CD4-positive, alpha-beta T cell (primary cell): ENCODE data around the gene DIO1. TPM values are rescaled to one million over a fixed set of nuclear protein-coding genes. Genes with fewer than 3 reads are reported as not detected.

Experiments used
- ATAC-seq: fragments of 200-7000 bp; cut with Tn5 transposase; one replicate; pipeline ENCODE4 v1.10.0; 2022; ENCODE audit warnings: mild to moderate bottlenecking; ENCODE audit not compliant: poor library complexity
- CTCF ChIA-PET: fragments of 350-600 bp; sonication (Branson Sonifier 250); formaldehyde crosslinking; loops from one replicate; lab custom pipeline; 2021; ENCODE audit warnings: antibody characterized with exemption, inconsistent platforms; lab: Charles Lee
- POLR2A ChIA-PET: fragments of 350-600 bp; sonication (Branson Sonifier 250); formaldehyde crosslinking; loops from one replicate; lab custom pipeline; 2021; ENCODE audit warnings: antibody characterized with exemption, inconsistent platforms; lab: Charles Lee
- DNase-seq, 14 experiments: peaks; one replicate each; pipeline ENCODE4 v3.0.0-alpha.2; 2013 to 2020; ENCODE audit warnings: mixed read lengths in 2 of 14
- H3K27ac ChIP-seq, 2 donors: one replicate each; pipeline versions ENCODE4 v1.5.1 to v1.7.0; 2013; ENCODE audit warnings: low read length in 2 of 2, low read depth in 1 of 2, mild to moderate bottlenecking in 1 of 2
- H3K27me3 ChIP-seq, 2 experiments: 1 replicate in 1 of 2; 2 replicates in 1 of 2; pipeline versions ENCODE4 v1.6.1 to v1.7.0; 2013; ENCODE audit warnings: low read length in 2 of 2, control low read depth in 1 of 2, mild to moderate bottlenecking in 1 of 2, moderate library complexity in 1 of 2; ENCODE audit not compliant: insufficient read depth in 2 of 2, control insufficient read depth in 1 of 2
- H3K36me3 ChIP-seq: one replicate; pipeline ENCODE4 v1.6.1; 2013; ENCODE audit warnings: low read length, control low read depth; ENCODE audit not compliant: insufficient read depth
- H3K4me1 ChIP-seq: one replicate; pipeline ENCODE4 v1.6.1; 2013; ENCODE audit warnings: low read length, control low read depth; ENCODE audit not compliant: insufficient read depth
- H3K4me3 ChIP-seq: one replicate; pipeline ENCODE4 v1.5.1; 2013; ENCODE audit warnings: mild to moderate bottlenecking, low read length, moderate library complexity
- H3K9me3 ChIP-seq, 2 experiments: 1 replicate in 1 of 2; 2 replicates in 1 of 2; pipeline versions ENCODE4 v1.6.1 to v1.7.0; 2013; ENCODE audit warnings: low read length in 2 of 2, mild to moderate bottlenecking in 2 of 2, control low read depth in 1 of 2, moderate library complexity in 1 of 2; ENCODE audit not compliant: control insufficient read depth in 1 of 2, insufficient read depth in 1 of 2
- H3K27ac Mint-ChIP-seq: one replicate; pipeline ENCODE4 v1.8.0; 2020; ENCODE audit warnings: mixed read lengths
- H3K27me3 Mint-ChIP-seq: one replicate; pipeline ENCODE4 v1.8.0; 2021; ENCODE audit warnings: mixed read lengths
- H3K36me3 Mint-ChIP-seq: one replicate; pipeline ENCODE4 v1.8.0; 2021; ENCODE audit warnings: low read depth, mixed read lengths
- H3K4me1 Mint-ChIP-seq: one replicate; pipeline ENCODE4 v1.8.0; 2021; ENCODE audit warnings: low read depth, mixed read lengths
- H3K4me3 Mint-ChIP-seq: one replicate; pipeline ENCODE4 v1.8.0; 2020; ENCODE audit warnings: mild to moderate bottlenecking, mixed read lengths
- H3K9me3 Mint-ChIP-seq: one replicate; pipeline ENCODE4 v1.8.0; 2020; ENCODE audit warnings: mixed read lengths
- intact Hi-C, 2 experiments: fragments of 100-400 bp; cut with DNase I in 1 of 2; cut with micrococcal nuclease in 1 of 2; formaldehyde crosslinking; loops; one replicate each; pipeline versions ENCODE4 v1.15.1 to v1.9.0; 2023 to 2025; cut with DNase I, micrococcal nuclease
- total RNA-seq, 174 experiments: library from RNA in 2 of 174; stranded (reverse) in 2 of 174; gene quantifications; one replicate each; pipeline ENCODE4 v1.2.3 and lab custom pipeline; 2021 to 2026
- TF ChIP-seq, protein P1 (sequence below): fragments of 200-600 bp; IDR thresholded peaks from one replicate; pipeline ENCODE4 v1.8.0; 2022; ENCODE audit warnings: antibody characterized with exemption, mild to moderate bottlenecking

Gene DIO1
- total RNA-seq, 2 experiments from 2014 or later: not detected

DNA sequence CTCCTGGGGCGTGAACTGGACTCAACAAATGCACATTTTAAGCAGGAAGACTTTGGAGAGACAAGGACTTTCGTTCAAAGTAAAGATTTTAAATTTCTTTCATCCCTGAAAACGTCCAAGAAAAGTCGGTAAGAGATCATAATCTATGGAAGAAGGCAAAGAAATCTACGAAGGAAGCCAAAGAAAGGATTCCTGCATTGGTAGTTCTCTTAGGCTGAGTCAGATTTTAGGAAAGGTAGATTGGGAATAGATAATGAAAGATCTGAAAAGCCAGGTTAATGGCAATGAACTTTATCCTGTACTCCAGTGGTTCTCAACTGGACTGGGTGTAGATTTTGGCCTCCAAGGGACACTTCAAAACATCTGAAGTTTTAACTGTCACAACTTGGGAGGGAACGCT lies 49.1 kb downstream of the DIO1 start:
- intact Hi-C loops: loop anchor here in 1 of 2 experiments (10.0 kb wide), 3 partner anchors 772 to 1888 kb away; partner anchors contain the start of genes BTF3L4, CC2D1B, TTC4 and TXNDC12
- Mint-ChIP-seq H3K4me1 (peaks cover 60% of the 10 kb centered on the region), H3K27ac (no peak overlapping the region), H3K36me3 (peaks cover 22% of the 10 kb centered on the region), H3K9me3 (no peaks in the 10 kb centered on the region), H3K4me3 (peak overlapping the region; percentile 83), H3K27me3 (no peaks in the 10 kb centered on the region)
- POLR2A ChIA-PET: no interaction called here
- Histone ChIP-seq H3K4me1 (peaks cover 28% of the 10 kb centered on the region), H3K27me3 (no peaks in the 10 kb centered on the region), H3K9me3 (no peaks in the 10 kb centered on the region), H3K36me3 (peaks cover 14% of the 10 kb centered on the region), H3K4me3 (no peak overlapping the region), H3K27ac (no peak overlapping the region)
- TF ChIP-seq, protein P1, sequence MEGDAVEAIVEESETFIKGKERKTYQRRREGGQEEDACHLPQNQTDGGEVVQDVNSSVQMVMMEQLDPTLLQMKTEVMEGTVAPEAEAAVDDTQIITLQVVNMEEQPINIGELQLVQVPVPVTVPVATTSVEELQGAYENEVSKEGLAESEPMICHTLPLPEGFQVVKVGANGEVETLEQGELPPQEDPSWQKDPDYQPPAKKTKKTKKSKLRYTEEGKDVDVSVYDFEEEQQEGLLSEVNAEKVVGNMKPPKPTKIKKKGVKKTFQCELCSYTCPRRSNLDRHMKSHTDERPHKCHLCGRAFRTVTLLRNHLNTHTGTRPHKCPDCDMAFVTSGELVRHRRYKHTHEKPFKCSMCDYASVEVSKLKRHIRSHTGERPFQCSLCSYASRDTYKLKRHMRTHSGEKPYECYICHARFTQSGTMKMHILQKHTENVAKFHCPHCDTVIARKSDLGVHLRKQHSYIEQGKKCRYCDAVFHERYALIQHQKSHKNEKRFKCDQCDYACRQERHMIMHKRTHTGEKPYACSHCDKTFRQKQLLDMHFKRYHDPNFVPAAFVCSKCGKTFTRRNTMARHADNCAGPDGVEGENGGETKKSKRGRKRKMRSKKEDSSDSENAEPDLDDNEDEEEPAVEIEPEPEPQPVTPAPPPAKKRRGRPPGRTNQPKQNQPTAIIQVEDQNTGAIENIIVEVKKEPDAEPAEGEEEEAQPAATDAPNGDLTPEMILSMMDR: no peak
- DNase-seq (no peak), ATAC-seq (no peak)
- CTCF ChIA-PET: no interaction called here

DNA sequence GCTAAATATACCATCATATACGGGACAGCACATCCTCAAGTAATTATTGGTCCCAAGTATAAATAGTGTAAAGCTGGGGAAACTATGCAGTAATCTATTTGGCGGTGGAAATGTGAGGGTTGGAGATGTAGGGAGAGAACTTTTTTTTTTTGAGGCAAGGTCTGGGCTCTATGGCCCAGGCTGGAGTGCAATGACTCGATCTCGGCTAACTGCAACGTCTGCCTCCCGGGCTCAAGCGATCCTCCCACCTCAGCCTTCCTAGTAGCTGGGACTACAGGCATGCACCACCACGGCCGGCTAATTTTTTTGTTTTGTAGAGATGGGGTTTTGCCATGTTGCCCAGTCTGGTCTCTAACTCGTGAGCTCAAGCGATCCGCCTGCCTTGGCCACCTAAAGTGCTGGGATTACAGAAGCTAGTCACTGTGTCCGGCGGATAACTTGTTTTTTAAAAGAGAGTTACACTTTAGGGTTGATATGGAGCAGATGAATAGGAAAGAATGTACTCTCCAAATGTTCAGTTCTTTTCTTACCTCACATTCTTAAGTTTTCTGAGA lies 49.6 kb downstream of the DIO1 start:
- POLR2A ChIA-PET: no interaction called here
- H3K4me3 ChIP-seq: no peak overlapping the region
- peaks cover 9% of the 10 kb centered on the region for H3K36me3 ChIP-seq
- intact Hi-C loops: loop anchor here (2.0 to 10.0 kb wide), 4 partner anchors 109 to 1889 kb away; partner anchors contain the start of genes BTF3L4 (in 1 of the 2), CC2D1B (in 1 of the 2), TCEANC2 (in 1 of the 2) and TMEM59 (in 1 of the 2)
- TF ChIP-seq, protein P1: no peak
- H3K4me1 ChIP-seq: peaks cover 28% of the 10 kb centered on the region
- no peaks in the 10 kb centered on the region for H3K9me3 ChIP-seq
- no peaks in the 10 kb centered on the region for H3K27me3 ChIP-seq
- DNase-seq (no peak), ATAC-seq (no peak)
- Mint-ChIP-seq H3K27ac (peak overlapping the region; percentile 62), H3K9me3 (no peaks in the 10 kb centered on the region), H3K36me3 (peaks cover 17% of the 10 kb centered on the region), H3K4me1 (peaks cover 62% of the 10 kb centered on the region), H3K27me3 (no peaks in the 10 kb centered on the region), H3K4me3 (peak overlapping the region; percentile 83)
- CTCF ChIA-PET: interaction anchor here (0.6 to 2.6 kb wide), 2 partner anchors 16 to 93 kb away, joined by 3 to 19 read pairs; no protein-coding TSS in a partner anchor
- H3K27ac ChIP-seq: no peak overlapping the region

DNA sequence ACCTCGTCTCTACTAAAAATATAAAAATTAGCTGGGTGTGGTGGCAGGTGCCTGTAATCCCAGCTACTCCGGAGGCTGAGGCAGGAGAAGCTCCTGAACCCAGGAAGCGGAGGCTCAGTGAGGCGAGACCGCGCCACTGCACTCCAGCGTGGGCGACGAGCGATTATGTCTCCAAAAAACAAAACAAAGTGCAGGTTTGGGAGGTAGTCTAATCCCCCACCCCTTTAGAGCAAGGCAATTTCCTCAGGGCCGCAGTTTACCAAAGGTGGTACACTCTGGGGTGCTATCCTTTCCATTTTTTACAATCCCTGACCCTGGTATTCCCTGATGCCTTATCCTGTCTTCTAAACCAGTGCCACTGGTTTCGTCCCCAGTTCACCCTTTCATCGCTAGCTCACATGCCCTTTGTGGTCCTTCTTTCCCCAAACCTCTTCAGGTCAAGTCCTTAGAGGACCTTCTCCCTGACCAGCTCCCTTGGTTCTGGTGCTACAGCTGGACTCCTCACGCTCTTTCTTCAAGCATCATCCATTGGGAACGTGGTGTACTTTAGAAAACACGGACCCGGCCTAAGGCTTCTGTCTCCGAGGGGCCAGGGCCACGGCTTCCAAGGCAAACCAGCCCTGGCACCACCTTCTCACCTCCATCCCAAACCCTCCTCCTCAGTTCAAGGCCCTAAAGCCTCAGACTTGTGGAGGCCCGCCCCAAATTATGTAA lies 50.6 kb downstream of the DIO1 start:
- DNase-seq (peak in 1 of 14 experiments; percentile 21), ATAC-seq (no peak)
- H3K9me3 ChIP-seq: no peaks in the 10 kb centered on the region
- Mint-ChIP-seq H3K36me3 (peaks cover 10% of the 10 kb centered on the region), H3K4me3 (peak overlapping the region; percentile 99), H3K27ac (peak overlapping the region; percentile 91), H3K9me3 (no peaks in the 10 kb centered on the region), H3K27me3 (no peaks in the 10 kb centered on the region), H3K4me1 (peaks cover 61% of the 10 kb centered on the region)
- peak overlapping the region; percentile 89 for H3K4me3 ChIP-seq
- ChIA-PET CTCF (interaction anchor here (0.6 to 2.6 kb wide), 6 partner anchors 15 to 545 kb away, joined by 3 to 19 read pairs (median 4); no protein-coding TSS in a partner anchor), POLR2A (interaction anchor here (0.6 to 2.9 kb wide), 19 partner anchors 9 to 1540 kb away, joined by 3 to 54 read pairs (median 5); partner anchors contain the start of genes DIO1, NDC1, ORC1 and PRPF38A)
- H3K27ac ChIP-seq: peak overlapping the region; percentile 55 to 80
- H3K4me1 ChIP-seq: peaks cover 28% of the 10 kb centered on the region
- H3K36me3 ChIP-seq: peaks cover 4% of the 10 kb centered on the region
- TF ChIP-seq, protein P1: no peak
- no peaks in the 10 kb centered on the region for H3K27me3 ChIP-seq
- intact Hi-C loops: loop anchor here (2.0 to 10.0 kb wide), 8 partner anchors 108 to 1890 kb away; partner anchors contain the start of genes BTF3L4 (in 1 of the 2), CC2D1B (in 1 of the 2), LRP8 (in 1 of the 2) and TCEANC2 (in 1 of the 2)
